ENCODE data around the gene PDE4D.

DNA sequence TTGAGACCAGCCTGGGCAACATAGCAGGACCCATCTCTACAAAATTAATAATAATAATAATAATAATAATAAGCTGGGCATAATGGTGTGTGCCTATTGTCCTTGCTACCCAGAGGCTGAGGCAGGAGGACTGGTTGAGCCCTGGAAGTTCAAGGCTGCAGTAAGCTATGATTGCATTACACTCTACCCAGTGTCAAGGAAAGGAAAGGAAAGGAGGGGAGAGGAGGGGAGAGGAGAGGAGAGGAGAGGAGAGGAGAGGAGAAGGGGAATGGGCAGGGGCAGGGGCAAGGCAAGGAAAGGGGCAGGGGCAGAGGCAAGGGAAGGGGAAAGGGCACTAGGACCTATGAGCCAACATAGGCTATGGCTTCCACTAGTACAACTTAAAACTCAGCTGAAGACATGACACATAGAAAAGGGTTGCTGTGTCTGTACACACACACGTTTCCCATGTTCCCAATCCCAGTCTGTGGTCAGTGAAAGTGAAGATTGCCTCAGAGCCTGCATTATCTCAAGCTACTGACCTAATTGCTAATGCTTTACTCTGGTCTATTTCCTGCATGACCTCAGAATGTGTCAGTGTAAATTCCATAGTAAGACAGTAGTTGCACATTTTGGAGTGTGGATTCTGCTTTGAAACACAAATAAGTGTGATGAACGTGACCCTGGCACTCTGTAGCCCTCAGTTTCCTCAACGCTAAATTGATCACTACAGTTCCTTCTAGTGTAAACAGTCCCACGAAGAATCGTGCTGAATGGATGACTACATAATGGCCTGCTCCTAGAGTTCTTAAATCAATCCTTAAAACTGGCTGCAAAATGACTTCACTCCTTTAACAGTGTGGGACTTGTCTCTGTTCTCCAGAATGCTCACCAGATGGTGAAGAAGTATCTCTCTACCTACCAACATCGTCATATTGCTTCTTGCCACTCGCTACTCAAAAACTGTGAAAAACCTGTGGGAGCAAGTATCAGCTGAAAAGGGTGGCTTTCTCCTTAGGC is 813.6 kb downstream of the PDE4D start:
- TF ChIP-seq, protein P1, sequence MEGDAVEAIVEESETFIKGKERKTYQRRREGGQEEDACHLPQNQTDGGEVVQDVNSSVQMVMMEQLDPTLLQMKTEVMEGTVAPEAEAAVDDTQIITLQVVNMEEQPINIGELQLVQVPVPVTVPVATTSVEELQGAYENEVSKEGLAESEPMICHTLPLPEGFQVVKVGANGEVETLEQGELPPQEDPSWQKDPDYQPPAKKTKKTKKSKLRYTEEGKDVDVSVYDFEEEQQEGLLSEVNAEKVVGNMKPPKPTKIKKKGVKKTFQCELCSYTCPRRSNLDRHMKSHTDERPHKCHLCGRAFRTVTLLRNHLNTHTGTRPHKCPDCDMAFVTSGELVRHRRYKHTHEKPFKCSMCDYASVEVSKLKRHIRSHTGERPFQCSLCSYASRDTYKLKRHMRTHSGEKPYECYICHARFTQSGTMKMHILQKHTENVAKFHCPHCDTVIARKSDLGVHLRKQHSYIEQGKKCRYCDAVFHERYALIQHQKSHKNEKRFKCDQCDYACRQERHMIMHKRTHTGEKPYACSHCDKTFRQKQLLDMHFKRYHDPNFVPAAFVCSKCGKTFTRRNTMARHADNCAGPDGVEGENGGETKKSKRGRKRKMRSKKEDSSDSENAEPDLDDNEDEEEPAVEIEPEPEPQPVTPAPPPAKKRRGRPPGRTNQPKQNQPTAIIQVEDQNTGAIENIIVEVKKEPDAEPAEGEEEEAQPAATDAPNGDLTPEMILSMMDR (IDR thresholded peaks at IDR 0.05 in 2 of 3, conservative IDR thresholded peaks at IDR 0.05 in 1 of 3; ENCODE audit: control insufficient read depth in 2 of 3, extremely low read depth in 1 of 3, insufficient read depth in 1 of 3, low read depth in 3 of 3, low read length in 3 of 3): no peak
- TF ChIP-seq, protein P2, sequence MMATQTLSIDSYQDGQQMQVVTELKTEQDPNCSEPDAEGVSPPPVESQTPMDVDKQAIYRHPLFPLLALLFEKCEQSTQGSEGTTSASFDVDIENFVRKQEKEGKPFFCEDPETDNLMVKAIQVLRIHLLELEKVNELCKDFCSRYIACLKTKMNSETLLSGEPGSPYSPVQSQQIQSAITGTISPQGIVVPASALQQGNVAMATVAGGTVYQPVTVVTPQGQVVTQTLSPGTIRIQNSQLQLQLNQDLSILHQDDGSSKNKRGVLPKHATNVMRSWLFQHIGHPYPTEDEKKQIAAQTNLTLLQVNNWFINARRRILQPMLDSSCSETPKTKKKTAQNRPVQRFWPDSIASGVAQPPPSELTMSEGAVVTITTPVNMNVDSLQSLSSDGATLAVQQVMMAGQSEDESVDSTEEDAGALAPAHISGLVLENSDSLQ (IDR thresholded peaks at IDR 0.05): no peak

Data from GM12878 (cell line).